HUES48 (cell line): Measurements from ENCODE around the gene NBPF4.
"Not testable (repeated sequence)": the region's sequence is repeated elsewhere in the genome, so short reads cannot be mapped to it uniquely, and the experiment has no call there.

Experiments
- H3K27ac ChIP-seq: one replicate; pipeline ENCODE4 v1.7.0; 2013; ENCODE audit warnings: low read depth, low read length, inconsistent platforms
- H3K27me3 ChIP-seq: 2 replicates; pipeline ENCODE4 v1.6.1; 2013; ENCODE audit warnings: mild to moderate bottlenecking, low read length; ENCODE audit not compliant: control insufficient read depth, insufficient read depth
- H3K36me3 ChIP-seq: 2 replicates; pipeline ENCODE4 v1.6.1; 2013; ENCODE audit warnings: low read length; ENCODE audit not compliant: control insufficient read depth, insufficient read depth
- H3K4me1 ChIP-seq: 2 replicates; pipeline ENCODE4 v1.6.1; 2013; ENCODE audit warnings: mild to moderate bottlenecking, low read length; ENCODE audit not compliant: control insufficient read depth, insufficient read depth
- H3K4me3 ChIP-seq: 2 replicates; pipeline ENCODE4 v1.5.1; 2013; ENCODE audit warnings: mild to moderate bottlenecking, low read depth, low read length
- H3K9ac ChIP-seq: 2 replicates; pipeline ENCODE4 v1.6.1; 2013; ENCODE audit warnings: mild to moderate bottlenecking, low read depth, low read length, moderate library complexity
- H3K9me3 ChIP-seq: 2 replicates; pipeline ENCODE4 v1.6.1; 2013; ENCODE audit warnings: low read length; ENCODE audit not compliant: control insufficient read depth, insufficient read depth

The NBPF4 gene

GRCh38 chr1:108232183-108232582, 11.7 kb downstream of the NBPF4 start:
- H3K9ac ChIP-seq, H3K4me3 ChIP-seq, H3K27me3 ChIP-seq, H3K4me1 ChIP-seq, H3K36me3 ChIP-seq, H3K9me3 ChIP-seq, H3K27ac ChIP-seq: not testable (repeated sequence)

- not testable (repeated sequence) for H3K9me3 ChIP-seq, H3K27me3 ChIP-seq, H3K4me1 ChIP-seq, H3K27ac ChIP-seq, H3K9ac ChIP-seq, H3K36me3 ChIP-seq, H3K4me3 ChIP-seq
Measured at GRCh38 chr1:108229976-108230375, 13.9 kb downstream of the NBPF4 start.

GRCh38 chr1:108227772-108228171, 16.1 kb downstream of the NBPF4 start:
- H3K4me1 ChIP-seq, H3K27ac ChIP-seq, H3K27me3 ChIP-seq, H3K4me3 ChIP-seq, H3K9me3 ChIP-seq, H3K9ac ChIP-seq, H3K36me3 ChIP-seq: not testable (repeated sequence)

GRCh38 chr1:108226855-108227254, 17.0 kb downstream of the NBPF4 start:
- H3K4me1 ChIP-seq, H3K4me3 ChIP-seq, H3K36me3 ChIP-seq, H3K27me3 ChIP-seq, H3K9me3 ChIP-seq, H3K27ac ChIP-seq, H3K9ac ChIP-seq: not testable (repeated sequence)

- H3K9me3 ChIP-seq, H3K27me3 ChIP-seq, H3K4me3 ChIP-seq, H3K27ac ChIP-seq, H3K4me1 ChIP-seq, H3K9ac ChIP-seq, H3K36me3 ChIP-seq: not testable (repeated sequence)
Measured at GRCh38 chr1:108223226-108223625, 20.6 kb downstream of the NBPF4 start.

GRCh38 chr1:108217515-108218174, 26.2 kb downstream of the NBPF4 start:
- not testable (repeated sequence) for H3K4me3 ChIP-seq, H3K27ac ChIP-seq, H3K36me3 ChIP-seq, H3K9ac ChIP-seq, H3K9me3 ChIP-seq, H3K27me3 ChIP-seq, H3K4me1 ChIP-seq

GRCh38 chr1:108217007-108217406, 26.9 kb downstream of the NBPF4 start:
- not testable (repeated sequence) for H3K4me3 ChIP-seq, H3K36me3 ChIP-seq, H3K4me1 ChIP-seq, H3K27me3 ChIP-seq, H3K9me3 ChIP-seq, H3K9ac ChIP-seq, H3K27ac ChIP-seq

- not testable (repeated sequence) for H3K27me3 ChIP-seq, H3K9ac ChIP-seq, H3K4me1 ChIP-seq, H3K36me3 ChIP-seq, H3K9me3 ChIP-seq, H3K27ac ChIP-seq, H3K4me3 ChIP-seq
Measured at GRCh38 chr1:108216028-108216890, 27.6 kb downstream of the NBPF4 start.

GRCh38 chr1:108214641-108215465, 29.0 kb downstream of the NBPF4 start:
- H3K27ac ChIP-seq, H3K4me1 ChIP-seq, H3K9ac ChIP-seq, H3K9me3 ChIP-seq, H3K4me3 ChIP-seq, H3K36me3 ChIP-seq, H3K27me3 ChIP-seq: not testable (repeated sequence)

GRCh38 chr1:108211014-108211413, 32.9 kb downstream of the NBPF4 start:
- Histone ChIP-seq H3K9me3 (no peaks in the 10 kb centered on the region), H3K4me3 (no peak overlapping the region), H3K36me3 (no peaks in the 10 kb centered on the region), H3K27me3 (no peaks in the 10 kb centered on the region), H3K4me1 (no peaks in the 10 kb centered on the region; the same call in 1 of the 2 replicates), H3K27ac (no peak overlapping the region), H3K9ac (no peak overlapping the region)
